Adrenal gland (tissue), 12 donors: ENCODE measurements around the gene C10orf120. TPM values are rescaled to one million over a fixed set of nuclear protein-coding genes. Genes with fewer than 3 reads are reported as not detected.

ENCODE experiments used
- DNase-seq, 7 donors: peaks; one replicate each; pipeline ENCODE4 v3.0.0-alpha.2; 2019 to 2020
- H3K27ac ChIP-seq, 5 donors: fragments of 200-600 bp; sonication (generic) in 4 of 5; 1 replicate in 3 of 5; 2 replicates in 2 of 5; pipeline versions ENCODE4 v1.5.1 to v1.8.0; 2016 to 2020; ENCODE audit warnings: mild to moderate bottlenecking in 1 of 5
- H3K27me3 ChIP-seq: fragments of 200-600 bp; 2 replicates; pipeline ENCODE4 v1.8.0; 2021
- H3K36me3 ChIP-seq, 2 donors: fragments of 200-600 bp; replicated peaks in 1 of 2; 1 replicate in 1 of 2; 2 replicates in 1 of 2; pipeline versions ENCODE4 v1.5.1 to v1.8.0; 2018 to 2022
- H3K4me1 ChIP-seq, 2 donors: fragments of 200-600 bp; replicated peaks in 1 of 2; 1 replicate in 1 of 2; 2 replicates in 1 of 2; pipeline versions ENCODE4 v1.5.1 to v1.8.0; 2018 to 2021
- H3K4me3 ChIP-seq, 4 donors: fragments of 200-600 bp; sonication (generic) in 3 of 4; one replicate each; pipeline ENCODE4 v1.5.1; 2016 to 2018
- H3K9me3 ChIP-seq, 3 donors: fragments of 200-600 bp; sonication (generic) in 1 of 3; replicated peaks in 1 of 3; 1 replicate in 2 of 3; 2 replicates in 1 of 3; pipeline versions ENCODE4 v1.5.1 to v1.8.0; 2016 to 2021
- POLR2A ChIP-seq, 2 donors: fragments of 450-650 bp; IDR thresholded peaks; one replicate each; pipeline ENCODE4 v1.6.1; 2017; ENCODE audit warnings: antibody characterized with exemption in 2 of 2, mild to moderate bottlenecking in 2 of 2, moderate library complexity in 1 of 2
- WGBS, 4 donors: extraction: QIAGEN DNeasy Blood & Tissue Kit in 2 of 4; methylation state at CpG; one replicate each; pipeline versions ENCODE4 v1.1.5 to v1.1.7; 2013 to 2017; 5-methylcytosine and 5-hydroxymethylcytosine counted together
- intact Hi-C, 2 donors: fragments of 100-400 bp; cut with DNase I; formaldehyde crosslinking; loops; one replicate each; pipeline versions ENCODE4 v1.14.1 to v1.15.0; 2022 to 2023
- polyA plus RNA-seq, 3 donors: library from polyadenylated mRNA; stranded (reverse); fragments of 200-250 nt in 2 of 3; fragments of 350-450 nt in 1 of 3; fragmentation: Illumina TruSeq in 1 of 3; extraction: RNeasy Lipid Tissue Mini Kit (QIAGEN cat#74804) in 1 of 3; gene quantifications; one replicate each; pipeline ENCODE4 v1.2.3, GENCODE V29; 2013 to 2014
- total RNA-seq, 9 donors: library from RNA; depleted of rRNA in 4 of 9; stranded (reverse); fragments of >200 nt in 4 of 9; fragments of 120-200 nt in 1 of 9; fragmentation: NEBNext Ultra II Directional in 1 of 9; extraction: Animal tissue kit (Norgen Biotek cat#: 25700) in 1 of 9; gene quantifications; one replicate each; pipeline versions ENCODE4 v1.1.0 to v1.2.4, GENCODE V29; 2013 to 2023
- TF ChIP-seq, protein P1 (sequence below), 6 experiments: fragments of 450-650 bp in 4 of 6; fragments of 200-600 bp in 2 of 6; sonication (generic) in 1 of 6; IDR thresholded peaks; 1 replicate in 5 of 6; 2 replicates in 1 of 6; pipeline versions ENCODE4 v1.5.1 to v1.8.0; 2016 to 2021; ENCODE audit warnings: antibody characterized with exemption in 6 of 6, mild to moderate bottlenecking in 2 of 6, moderate library complexity in 1 of 6
- donor health status: healthy with polysubstance abuse.
- donor health status: Bipolar disorder and iron deficiency.
- donor health status: DM: yes; HTN: yes; CAD: no.
- donor health status: DM: no; HTN: no; CAD: no.
- donor health status: DM: no; HTN: no; CAD: no.
- donor health status: DM: yes; HTN: yes; CAD: no.

C10orf120 gene
- total and polyA plus RNA-seq, 12 donors: not detected

DNA sequence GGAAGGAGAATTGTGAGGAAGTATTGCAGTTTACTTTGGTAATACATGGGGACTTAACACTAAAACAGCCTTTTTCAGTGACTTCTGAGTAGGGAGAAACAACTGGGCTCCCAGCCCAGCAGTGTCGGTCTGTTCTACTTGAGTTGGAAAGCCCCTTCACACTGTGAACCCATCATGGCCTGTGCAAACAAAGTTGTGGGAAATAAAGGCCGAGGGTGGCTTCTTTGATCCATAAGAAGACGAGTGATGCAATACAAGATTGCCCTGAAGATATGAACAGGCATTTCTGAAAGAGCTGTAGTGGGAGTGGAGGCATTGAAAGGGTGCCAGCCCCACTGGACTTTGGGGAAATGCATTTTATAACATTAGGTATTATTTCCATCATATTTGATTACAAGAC lies 28.3 kb downstream of the C10orf120 start:
- intact Hi-C loops: no loop called here
- no peaks in the 10 kb centered on the region for H3K4me1 ChIP-seq
- DNase-seq: no peak
- no peak overlapping the region for H3K27ac ChIP-seq
- H3K4me3 ChIP-seq: no peak overlapping the region
- 45 to 59% (median 51%) methylated on average over 3 of the region's 3 CpGs for WGBS, 4 donors
- no peaks in the 10 kb centered on the region for H3K9me3 ChIP-seq
- no peaks in the 10 kb centered on the region for H3K36me3 ChIP-seq
- H3K27me3 ChIP-seq: no peaks in the 10 kb centered on the region
- no peak for TF ChIP-seq POLR2A (IDR thresholded peaks at IDR 0.05)
- TF ChIP-seq, protein P1, sequence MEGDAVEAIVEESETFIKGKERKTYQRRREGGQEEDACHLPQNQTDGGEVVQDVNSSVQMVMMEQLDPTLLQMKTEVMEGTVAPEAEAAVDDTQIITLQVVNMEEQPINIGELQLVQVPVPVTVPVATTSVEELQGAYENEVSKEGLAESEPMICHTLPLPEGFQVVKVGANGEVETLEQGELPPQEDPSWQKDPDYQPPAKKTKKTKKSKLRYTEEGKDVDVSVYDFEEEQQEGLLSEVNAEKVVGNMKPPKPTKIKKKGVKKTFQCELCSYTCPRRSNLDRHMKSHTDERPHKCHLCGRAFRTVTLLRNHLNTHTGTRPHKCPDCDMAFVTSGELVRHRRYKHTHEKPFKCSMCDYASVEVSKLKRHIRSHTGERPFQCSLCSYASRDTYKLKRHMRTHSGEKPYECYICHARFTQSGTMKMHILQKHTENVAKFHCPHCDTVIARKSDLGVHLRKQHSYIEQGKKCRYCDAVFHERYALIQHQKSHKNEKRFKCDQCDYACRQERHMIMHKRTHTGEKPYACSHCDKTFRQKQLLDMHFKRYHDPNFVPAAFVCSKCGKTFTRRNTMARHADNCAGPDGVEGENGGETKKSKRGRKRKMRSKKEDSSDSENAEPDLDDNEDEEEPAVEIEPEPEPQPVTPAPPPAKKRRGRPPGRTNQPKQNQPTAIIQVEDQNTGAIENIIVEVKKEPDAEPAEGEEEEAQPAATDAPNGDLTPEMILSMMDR (IDR thresholded peaks at IDR 0.05): no peak

DNA sequence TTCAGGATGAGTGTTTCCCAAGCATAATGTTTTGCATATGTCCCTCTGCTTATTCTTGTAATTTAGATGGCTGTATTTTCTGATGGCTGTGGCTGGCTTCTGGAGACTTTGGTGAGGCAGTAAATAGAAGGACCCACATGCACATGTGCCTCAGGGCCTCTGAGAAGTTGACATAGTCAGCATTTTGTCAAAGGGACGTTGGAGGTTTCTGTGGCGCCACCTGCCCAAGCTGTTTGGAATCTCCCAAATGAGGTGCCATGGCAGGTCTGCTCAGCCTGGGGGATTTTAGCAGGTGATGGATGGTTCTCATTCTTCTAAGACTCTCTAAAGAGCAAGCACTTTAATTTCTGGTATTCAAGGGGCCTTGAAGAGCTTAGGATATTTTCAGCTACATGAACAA lies 29.8 kb downstream of the C10orf120 start:
- intact Hi-C loops: no loop called here
- TF ChIP-seq POLR2A (IDR thresholded peaks at IDR 0.05): no peak
- TF ChIP-seq, protein P1 (IDR thresholded peaks at IDR 0.05): no peak
- WGBS, 4 donors: 59 to 76% (median 69%) methylated on average over 2 of the region's 2 CpGs
- no peak overlapping the region for H3K4me3 ChIP-seq
- no peak for DNase-seq
- H3K36me3 ChIP-seq: no peaks in the 10 kb centered on the region
- H3K4me1 ChIP-seq: no peaks in the 10 kb centered on the region
- H3K27me3 ChIP-seq: no peaks in the 10 kb centered on the region
- no peak overlapping the region for H3K27ac ChIP-seq
- H3K9me3 ChIP-seq: no peaks in the 10 kb centered on the region

DNA sequence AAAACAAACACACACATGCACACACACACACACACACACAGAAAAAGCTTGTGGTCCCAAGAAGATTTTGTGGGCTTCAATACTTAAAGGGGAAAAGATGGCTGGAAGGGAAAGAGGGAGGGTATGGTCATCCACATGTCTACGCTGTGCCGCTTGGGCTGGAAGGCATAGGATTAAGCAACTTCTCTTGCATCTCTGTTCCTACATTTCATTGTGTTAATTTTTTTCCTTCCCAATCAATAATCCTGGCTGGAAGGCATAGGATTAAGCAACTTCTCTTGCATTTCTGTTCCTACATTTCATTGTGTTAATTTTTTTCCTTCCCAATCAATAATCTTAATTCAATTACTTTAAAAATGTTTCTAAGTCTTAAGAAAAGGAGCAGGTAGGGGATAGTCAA lies 30.6 kb downstream of the C10orf120 start:
- 93 to 100% (median 95%) methylated on average over 2 of the region's 2 CpGs for WGBS, 4 donors
- DNase-seq: no peak
- Histone ChIP-seq H3K36me3 (no peaks in the 10 kb centered on the region), H3K4me3 (no peak overlapping the region), H3K27me3 (no peaks in the 10 kb centered on the region), H3K27ac (no peak overlapping the region), H3K9me3 (no peaks in the 10 kb centered on the region), H3K4me1 (no peaks in the 10 kb centered on the region)
- TF ChIP-seq, protein P1 (IDR thresholded peaks at IDR 0.05): no peak
- no peak for TF ChIP-seq POLR2A (IDR thresholded peaks at IDR 0.05)
- intact Hi-C loops: no loop called here

DNA sequence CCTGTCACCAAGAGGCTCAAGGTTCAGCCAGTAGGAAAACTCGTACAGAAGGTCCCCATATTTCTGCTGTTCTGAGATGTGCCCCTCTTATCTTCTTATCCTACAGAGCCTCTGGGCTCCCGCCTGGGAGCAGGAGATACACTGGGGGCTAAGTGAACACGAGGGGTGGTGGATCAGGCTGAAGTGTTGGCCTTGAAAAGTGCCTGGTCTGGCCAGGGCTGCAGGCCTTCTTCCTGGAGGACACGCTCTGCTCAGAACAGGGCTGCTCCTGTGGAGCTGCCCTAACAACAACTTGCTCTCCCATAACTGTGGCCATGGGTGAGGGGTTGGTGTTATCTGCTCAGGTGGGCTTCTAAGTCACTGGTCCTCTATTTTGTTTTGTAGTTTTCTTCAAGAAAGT lies 33.7 kb downstream of the C10orf120 start:
- Histone ChIP-seq H3K27me3 (no peaks in the 10 kb centered on the region), H3K9me3 (no peaks in the 10 kb centered on the region), H3K4me1 (no peaks in the 10 kb centered on the region), H3K4me3 (no peak overlapping the region), H3K27ac (no peak overlapping the region), H3K36me3 (no peaks in the 10 kb centered on the region)
- TF ChIP-seq, protein P1 (IDR thresholded peaks at IDR 0.05): no peak
- TF ChIP-seq POLR2A (IDR thresholded peaks at IDR 0.05): no peak
- DNase-seq: no peak
- intact Hi-C loops: no loop called here
- WGBS, 4 donors: 56 to 79% (median 63%) methylated on average over 3 to 4 of the region's 4 CpGs
